Smooth muscle cell (in vitro differentiated cells): ENCODE results near the gene RLN3. TPM values are rescaled to one million over a fixed set of nuclear protein-coding genes. Genes with fewer than 3 reads are reported as not detected.

Experiments used
- DNase-seq: peaks from one replicate; lab custom pipeline; 2025; ENCODE audit not compliant: unreplicated experiment; lab: John Stamatoyannopoulos, UW
- H2AFZ ChIP-seq: fragments of 200-600 bp; sonication (generic); 2 replicates; pipeline ENCODE4 v1.6.0; 2016; ENCODE audit warnings: antibody characterized with exemption, low read depth, mild to moderate bottlenecking
- H3F3A ChIP-seq: fragments of 200-600 bp; sonication (generic); 2 replicates; pipeline ENCODE4 v1.6.0; 2017; ENCODE audit warnings: antibody characterized with exemption, low read depth
- H3K27ac ChIP-seq: fragments of 200-600 bp; sonication (generic); 2 replicates; pipeline ENCODE4 v1.5.1; 2016; ENCODE audit warnings: low read depth, mild to moderate bottlenecking
- H3K27me3 ChIP-seq: fragments of 200-600 bp; sonication (generic); 2 replicates; pipeline ENCODE4 v1.6.1; 2016; ENCODE audit warnings: low read depth, mild to moderate bottlenecking
- H3K36me3 ChIP-seq: fragments of 200-600 bp; sonication (generic); 2 replicates; pipeline ENCODE4 v1.5.1; 2016; ENCODE audit warnings: low read depth
- H3K4me1 ChIP-seq: fragments of 200-600 bp; sonication (generic); 2 replicates; pipeline ENCODE4 v1.5.1; 2016; ENCODE audit warnings: low read depth
- H3K4me2 ChIP-seq: fragments of 200-600 bp; sonication (generic); 2 replicates; pipeline ENCODE4 v1.6.0; 2016; ENCODE audit warnings: mild to moderate bottlenecking
- H3K4me3 ChIP-seq: fragments of 200-600 bp; sonication (generic); 2 replicates; pipeline ENCODE4 v1.5.1; 2016; ENCODE audit warnings: mild to moderate bottlenecking
- H3K79me2 ChIP-seq: fragments of 200-600 bp; sonication (generic); 2 replicates; pipeline ENCODE4 v1.6.0; 2016; ENCODE audit warnings: low read depth, mild to moderate bottlenecking
- H3K9ac ChIP-seq: fragments of 200-600 bp; sonication (generic); 2 replicates; pipeline ENCODE4 v1.6.0; 2016; ENCODE audit warnings: low read depth
- H3K9me3 ChIP-seq: fragments of 200-600 bp; sonication (generic); replicated peaks from 2 replicates; pipeline ENCODE4 v1.5.1; 2016; ENCODE audit warnings: low read depth
- H4K20me1 ChIP-seq: fragments of 200-600 bp; sonication (generic); 2 replicates; pipeline ENCODE4 v1.6.0; 2016; ENCODE audit warnings: low read depth
- whole genome bisulfite sequencing: methylation state at CpG from one replicate; pipeline ENCODE4 v1.1.7; 2016; ENCODE audit warnings: low lambda C conversion rate; 5-methylcytosine and 5-hydroxymethylcytosine counted together
- polyA plus RNA-seq: library from polyadenylated mRNA; unstranded; fragments of >200 nt; fragmentation: Nextera tagmentation; extraction: Ambion mirVana; gene quantifications from 2 replicates; pipeline ENCODE4 v1.2.1, GENCODE V29; 2016
- total RNA-seq: library from RNA; depleted of rRNA; stranded (reverse); fragments of >200 nt; gene quantifications from 2 replicates; pipeline ENCODE4 v1.2.3, GENCODE V29; 2014
- TF ChIP-seq, protein P1 (sequence below): fragments of 200-600 bp; sonication (generic); IDR thresholded peaks from 2 replicates; pipeline ENCODE4 v1.5.1; 2017; ENCODE audit warnings: borderline replicate concordance, mild to moderate bottlenecking, antibody characterized with exemption; ENCODE audit not compliant: insufficient read depth, poor library complexity, severe bottlenecking

RLN3 gene
- total and polyA plus RNA-seq, 2 experiments from 2014 or later = not detected

DNA sequence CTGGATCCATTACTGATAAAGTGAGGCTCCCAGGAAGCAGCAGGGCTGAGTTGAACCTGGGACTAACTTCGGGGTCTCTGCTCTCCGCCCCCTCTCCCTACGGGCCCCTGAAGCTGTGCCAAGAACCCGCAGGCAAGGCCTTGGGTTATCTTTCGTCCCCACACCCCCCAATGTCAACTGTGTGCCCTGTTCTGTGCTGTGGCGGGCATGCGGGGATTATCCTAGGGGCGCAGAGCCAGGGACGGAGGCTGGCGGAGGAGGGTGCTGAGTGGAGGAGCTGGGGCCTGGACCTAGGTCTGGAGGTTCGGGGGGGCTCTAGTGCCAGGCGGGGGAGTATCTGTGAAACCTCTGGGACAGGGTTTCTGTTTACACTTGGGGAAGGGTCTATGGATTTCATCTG, 48.3 kb upstream of the RLN3 start:
- no peak for DNase-seq
- 93% methylated on average over 12 of the region's 12 CpGs for WGBS

DNA sequence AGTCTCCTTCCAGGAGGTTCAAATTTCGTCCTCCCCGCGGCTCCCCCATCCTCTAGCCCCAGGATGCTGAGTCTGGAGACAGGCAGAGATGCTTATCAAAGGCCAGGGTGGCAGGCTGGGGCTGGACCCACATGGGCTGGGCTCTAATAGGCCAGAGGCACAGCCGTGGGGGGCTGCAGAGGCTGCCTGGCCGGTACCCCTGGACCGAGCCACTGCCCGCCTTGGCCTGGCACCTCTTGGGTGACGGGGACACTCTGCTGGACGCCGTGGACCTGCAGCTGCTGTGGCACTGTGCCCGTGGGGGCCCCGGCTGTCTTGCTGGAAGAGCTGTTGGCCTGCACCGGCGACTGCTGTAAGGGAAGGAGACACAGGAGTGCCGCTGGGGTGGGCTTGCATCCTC, 47.6 kb upstream of the RLN3 start:
- no peak overlapping the region for H3K4me3 ChIP-seq
- no peak overlapping the region for H3K27ac ChIP-seq
- H3K27me3 ChIP-seq = no peaks in the 10 kb centered on the region
- H3K79me2 ChIP-seq = no peaks in the 10 kb centered on the region
- H3F3A ChIP-seq = no peaks in the 10 kb centered on the region
- H3K9me3 ChIP-seq = no peaks in the 10 kb centered on the region
- no peaks in the 10 kb centered on the region for H4K20me1 ChIP-seq
- no peak for DNase-seq
- peaks cover 6% of the 10 kb centered on the region for H3K4me1 ChIP-seq
- 97% methylated on average over 15 of the region's 15 CpGs for WGBS
- H3K36me3 ChIP-seq = no peaks in the 10 kb centered on the region
- no peak overlapping the region for H3K4me2 ChIP-seq
- TF ChIP-seq, protein P1, sequence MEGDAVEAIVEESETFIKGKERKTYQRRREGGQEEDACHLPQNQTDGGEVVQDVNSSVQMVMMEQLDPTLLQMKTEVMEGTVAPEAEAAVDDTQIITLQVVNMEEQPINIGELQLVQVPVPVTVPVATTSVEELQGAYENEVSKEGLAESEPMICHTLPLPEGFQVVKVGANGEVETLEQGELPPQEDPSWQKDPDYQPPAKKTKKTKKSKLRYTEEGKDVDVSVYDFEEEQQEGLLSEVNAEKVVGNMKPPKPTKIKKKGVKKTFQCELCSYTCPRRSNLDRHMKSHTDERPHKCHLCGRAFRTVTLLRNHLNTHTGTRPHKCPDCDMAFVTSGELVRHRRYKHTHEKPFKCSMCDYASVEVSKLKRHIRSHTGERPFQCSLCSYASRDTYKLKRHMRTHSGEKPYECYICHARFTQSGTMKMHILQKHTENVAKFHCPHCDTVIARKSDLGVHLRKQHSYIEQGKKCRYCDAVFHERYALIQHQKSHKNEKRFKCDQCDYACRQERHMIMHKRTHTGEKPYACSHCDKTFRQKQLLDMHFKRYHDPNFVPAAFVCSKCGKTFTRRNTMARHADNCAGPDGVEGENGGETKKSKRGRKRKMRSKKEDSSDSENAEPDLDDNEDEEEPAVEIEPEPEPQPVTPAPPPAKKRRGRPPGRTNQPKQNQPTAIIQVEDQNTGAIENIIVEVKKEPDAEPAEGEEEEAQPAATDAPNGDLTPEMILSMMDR = no peak
- H2AFZ ChIP-seq = no peak overlapping the region
- no peak overlapping the region for H3K9ac ChIP-seq

More for the DNA sequence above, 48.3 kb upstream of the RLN3 start:
- Histone ChIP-seq H3K9me3 (no peaks in the 10 kb centered on the region), H3K36me3 (no peaks in the 10 kb centered on the region), H3F3A (no peaks in the 10 kb centered on the region), H4K20me1 (no peaks in the 10 kb centered on the region), H3K4me2 (peak overlapping the region; percentile 86), H3K4me3 (no peak overlapping the region), H3K9ac (no peak overlapping the region), H3K27me3 (no peaks in the 10 kb centered on the region), H3K27ac (no peak overlapping the region), H2AFZ (no peak overlapping the region), H3K79me2 (no peaks in the 10 kb centered on the region), H3K4me1 (peaks cover 6% of the 10 kb centered on the region)
- TF ChIP-seq, protein P1 = no peak

DNA sequence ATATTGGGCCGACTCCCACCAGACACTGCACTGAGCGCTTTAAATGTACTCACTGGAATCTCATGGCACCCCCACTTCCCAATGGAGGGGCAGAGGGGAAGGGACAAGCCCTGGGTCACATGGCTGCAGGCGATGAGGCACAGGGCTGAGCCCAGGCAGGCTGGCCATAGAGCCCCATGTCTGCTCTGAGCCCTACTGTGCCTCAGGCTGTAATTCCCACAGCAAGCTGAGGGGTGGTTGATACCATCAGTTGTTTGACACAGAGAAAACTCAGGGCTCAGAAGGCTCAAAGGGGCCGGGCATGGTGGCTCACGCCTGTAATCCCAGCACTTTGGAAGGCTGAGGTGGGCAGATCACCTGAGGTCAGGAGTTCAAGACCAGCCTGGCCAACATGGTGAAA, 46.9 kb upstream of the RLN3 start:
- Histone ChIP-seq H3K27me3 (no peaks in the 10 kb centered on the region), H2AFZ (no peak overlapping the region), H3K79me2 (no peaks in the 10 kb centered on the region), H3K4me2 (no peak overlapping the region), H3F3A (no peaks in the 10 kb centered on the region), H3K9me3 (no peaks in the 10 kb centered on the region), H3K4me3 (no peak overlapping the region), H3K9ac (no peak overlapping the region), H4K20me1 (no peaks in the 10 kb centered on the region), H3K27ac (no peak overlapping the region), H3K36me3 (no peaks in the 10 kb centered on the region), H3K4me1 (peaks cover 10% of the 10 kb centered on the region)
- 89% methylated on average over 5 of the region's 5 CpGs for WGBS
- DNase-seq = no peak
- TF ChIP-seq, protein P1 = no peak

DNA sequence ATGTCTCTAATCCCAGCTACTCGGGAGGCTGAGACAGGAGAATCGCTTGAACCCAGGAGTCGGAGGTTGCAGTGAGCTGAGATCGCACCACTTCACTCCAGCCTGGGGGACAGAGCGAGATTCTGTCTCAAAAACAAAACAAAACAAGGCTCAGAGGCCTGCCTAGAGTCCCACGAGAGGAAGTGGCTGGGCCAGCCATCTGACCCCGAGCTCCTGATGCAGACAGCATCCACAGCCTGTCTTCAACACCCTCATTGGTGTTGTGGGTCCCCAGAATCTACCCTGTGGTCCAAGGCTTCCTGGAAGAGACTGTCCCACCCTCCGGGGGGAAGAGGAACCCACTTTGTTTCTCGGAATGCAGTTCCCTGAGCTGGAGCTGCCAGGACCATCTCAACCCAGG, 46.5 kb upstream of the RLN3 start:
- Histone ChIP-seq H3K9me3 (no peaks in the 10 kb centered on the region), H2AFZ (no peak overlapping the region), H3K79me2 (no peaks in the 10 kb centered on the region), H3K4me2 (no peak overlapping the region), H3K4me3 (no peak overlapping the region), H3K27me3 (no peaks in the 10 kb centered on the region), H3K36me3 (no peaks in the 10 kb centered on the region), H3K4me1 (peaks cover 14% of the 10 kb centered on the region), H3K9ac (no peak overlapping the region), H3K27ac (no peak overlapping the region), H4K20me1 (no peaks in the 10 kb centered on the region), H3F3A (no peaks in the 10 kb centered on the region)
- no peak for DNase-seq
- 93% methylated on average over 9 of the region's 9 CpGs for WGBS
- TF ChIP-seq, protein P1 = no peak
